AG04450 (cell line): Measurements from ENCODE around the gene IDI1. TPM values are rescaled to one million over a fixed set of nuclear protein-coding genes. Genes with fewer than 3 reads are reported as not detected.
"Not testable (repeated sequence)": the region's sequence is repeated elsewhere in the genome, so short reads cannot be mapped to it uniquely, and the experiment has no call there.

Experiments
- CTCF ChIA-PET: fragments of 300-600, 350-600 bp; formaldehyde crosslinking; extraction: SDS; loops from one replicate; lab custom pipeline; 2022; ENCODE audit warnings: antibody characterized with exemption, inconsistent platforms; lab: Charles Lee
- POLR2A ChIA-PET: fragments of 350-600 bp; formaldehyde crosslinking; extraction: SDS; loops from one replicate; lab custom pipeline; 2021; ENCODE audit warnings: antibody characterized with exemption, inconsistent platforms; lab: Yijun Ruan, JAX
- DNase-seq: peaks from one replicate; pipeline ENCODE4 v3.0.0-alpha.2; 2011; ENCODE audit warnings: low read depth, low spot score
- H3K27ac ChIP-seq: one replicate; pipeline ENCODE4 v1.5.1; 2012; ENCODE audit warnings: low read depth, low read length, control low read depth
- H3K27me3 ChIP-seq: one replicate; pipeline ENCODE4 v1.6.0; 2012; ENCODE audit warnings: low read length; ENCODE audit not compliant: control insufficient read depth, insufficient read depth
- H3K4me3 ChIP-seq: 2 replicates; pipeline ENCODE4 v1.5.1; 2011; ENCODE audit warnings: mild to moderate bottlenecking, low read depth, low read length, control low read depth
- H3K9me3 ChIP-seq: 2 replicates; pipeline ENCODE4 v1.5.1; 2012; ENCODE audit warnings: low read length; ENCODE audit not compliant: control insufficient read depth, insufficient read depth
- polyA plus RNA-seq: library from polyadenylated mRNA; depleted of rRNA; stranded (reverse); fragments of >200 nt; gene quantifications from 2 replicates; pipeline ENCODE4 v1.2.3, GENCODE V29; 2011
- TF ChIP-seq, protein P1 (sequence below): IDR thresholded peaks from 2 replicates; pipeline ENCODE4 v1.5.1; 2011; ENCODE audit warnings: low read depth, low read length, control low read depth, inconsistent platforms

IDI1 gene
- polyA plus RNA-seq, 1 experiment = 37.6 TPM

- POLR2A ChIA-PET = no interaction called here
- DNase-seq = no peak
- CTCF ChIA-PET = no interaction called here
- Histone ChIP-seq H3K27me3 (no peaks in the 10 kb centered on the region), H3K27ac (no peak overlapping the region), H3K9me3 (no peaks in the 10 kb centered on the region), H3K4me3 (no peak overlapping the region)
- TF ChIP-seq, protein P1, sequence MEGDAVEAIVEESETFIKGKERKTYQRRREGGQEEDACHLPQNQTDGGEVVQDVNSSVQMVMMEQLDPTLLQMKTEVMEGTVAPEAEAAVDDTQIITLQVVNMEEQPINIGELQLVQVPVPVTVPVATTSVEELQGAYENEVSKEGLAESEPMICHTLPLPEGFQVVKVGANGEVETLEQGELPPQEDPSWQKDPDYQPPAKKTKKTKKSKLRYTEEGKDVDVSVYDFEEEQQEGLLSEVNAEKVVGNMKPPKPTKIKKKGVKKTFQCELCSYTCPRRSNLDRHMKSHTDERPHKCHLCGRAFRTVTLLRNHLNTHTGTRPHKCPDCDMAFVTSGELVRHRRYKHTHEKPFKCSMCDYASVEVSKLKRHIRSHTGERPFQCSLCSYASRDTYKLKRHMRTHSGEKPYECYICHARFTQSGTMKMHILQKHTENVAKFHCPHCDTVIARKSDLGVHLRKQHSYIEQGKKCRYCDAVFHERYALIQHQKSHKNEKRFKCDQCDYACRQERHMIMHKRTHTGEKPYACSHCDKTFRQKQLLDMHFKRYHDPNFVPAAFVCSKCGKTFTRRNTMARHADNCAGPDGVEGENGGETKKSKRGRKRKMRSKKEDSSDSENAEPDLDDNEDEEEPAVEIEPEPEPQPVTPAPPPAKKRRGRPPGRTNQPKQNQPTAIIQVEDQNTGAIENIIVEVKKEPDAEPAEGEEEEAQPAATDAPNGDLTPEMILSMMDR = no peak
These were observed 4.8 kb downstream of the IDI1 start for GRCh38 chr10:1044146-1044545.

GRCh38 chr10:1043532-1043995, 5.4 kb downstream of the IDI1 start:
- Histone ChIP-seq H3K4me3 (no peak overlapping the region), H3K27me3 (no peaks in the 10 kb centered on the region), H3K27ac (no peak overlapping the region), H3K9me3 (no peaks in the 10 kb centered on the region)
- DNase-seq = no peak
- CTCF ChIA-PET = no interaction called here
- TF ChIP-seq, protein P1 = no peak
- POLR2A ChIA-PET = no interaction called here

DNA sequence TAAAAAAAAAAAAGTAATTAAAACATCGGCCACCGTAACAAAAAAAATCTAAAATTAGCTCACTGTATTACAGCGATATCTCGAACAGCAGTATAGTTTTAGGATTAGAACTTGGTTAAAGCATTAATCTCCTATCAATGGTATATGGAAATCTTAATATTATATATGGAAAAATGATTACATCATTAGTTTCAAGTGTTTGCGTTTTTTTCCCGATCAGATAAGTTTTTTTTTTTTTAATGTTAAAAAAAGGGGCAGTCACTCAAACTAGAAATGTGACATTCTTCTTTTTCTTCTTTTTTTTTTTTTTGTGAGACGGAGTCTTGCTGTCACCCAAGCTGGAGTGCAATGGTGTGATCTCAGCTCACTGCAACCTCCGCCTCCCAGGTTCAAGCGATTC, 7.4 kb downstream of the IDI1 start:
- TF ChIP-seq, protein P1 = no peak
- ChIA-PET CTCF (no interaction called here), POLR2A (no interaction called here)
- no peaks in the 10 kb centered on the region for H3K9me3 ChIP-seq
- no peaks in the 10 kb centered on the region for H3K27me3 ChIP-seq
- no peak overlapping the region for H3K27ac ChIP-seq
- no peak overlapping the region for H3K4me3 ChIP-seq
- DNase-seq = no peak

GRCh38 chr10:1040133-1040532, 8.8 kb downstream of the IDI1 start:
- Histone ChIP-seq H3K9me3 (no peaks in the 10 kb centered on the region), H3K4me3 (no peak overlapping the region), H3K27me3 (no peaks in the 10 kb centered on the region), H3K27ac (no peak overlapping the region)
- ChIA-PET CTCF (no interaction called here), POLR2A (no interaction called here)
- no peak for DNase-seq
- TF ChIP-seq, protein P1 = no peak

GRCh38 chr10:1038769-1039168, 10.2 kb downstream of the IDI1 start:
- H3K27me3 ChIP-seq, H3K27ac ChIP-seq, POLR2A ChIA-PET, DNase-seq, H3K9me3 ChIP-seq, CTCF ChIA-PET, H3K4me3 ChIP-seq: not testable (repeated sequence)

- no peak for DNase-seq
- ChIA-PET CTCF (interaction anchor here (0.5 kb wide), 1 partner anchor 29 kb away, joined by 4 read pairs; no protein-coding TSS in a partner anchor), POLR2A (interaction anchor here (2.8 kb wide), 1 partner anchor 12 kb away, joined by 10 read pairs; the partner anchor contains the start of gene IDI1)
- Histone ChIP-seq H3K9me3 (no peaks in the 10 kb centered on the region), H3K27ac (no peak overlapping the region), H3K27me3 (no peaks in the 10 kb centered on the region), H3K4me3 (no peak overlapping the region)
- TF ChIP-seq, protein P1 = no peak
These were observed 11.8 kb downstream of the IDI1 start for GRCh38 chr10:1037098-1037497.
